Activated CD8-positive, alpha-beta memory T cell treated with anti-CD3 and anti-CD28 coated beads for 24 hours (primary cell): ENCODE results near the gene PDIA6.

ENCODE experiments used
- DNase-seq: peaks from one replicate; pipeline ENCODE4 v3.0.0-alpha.2; 2020

Gene PDIA6

DNA sequence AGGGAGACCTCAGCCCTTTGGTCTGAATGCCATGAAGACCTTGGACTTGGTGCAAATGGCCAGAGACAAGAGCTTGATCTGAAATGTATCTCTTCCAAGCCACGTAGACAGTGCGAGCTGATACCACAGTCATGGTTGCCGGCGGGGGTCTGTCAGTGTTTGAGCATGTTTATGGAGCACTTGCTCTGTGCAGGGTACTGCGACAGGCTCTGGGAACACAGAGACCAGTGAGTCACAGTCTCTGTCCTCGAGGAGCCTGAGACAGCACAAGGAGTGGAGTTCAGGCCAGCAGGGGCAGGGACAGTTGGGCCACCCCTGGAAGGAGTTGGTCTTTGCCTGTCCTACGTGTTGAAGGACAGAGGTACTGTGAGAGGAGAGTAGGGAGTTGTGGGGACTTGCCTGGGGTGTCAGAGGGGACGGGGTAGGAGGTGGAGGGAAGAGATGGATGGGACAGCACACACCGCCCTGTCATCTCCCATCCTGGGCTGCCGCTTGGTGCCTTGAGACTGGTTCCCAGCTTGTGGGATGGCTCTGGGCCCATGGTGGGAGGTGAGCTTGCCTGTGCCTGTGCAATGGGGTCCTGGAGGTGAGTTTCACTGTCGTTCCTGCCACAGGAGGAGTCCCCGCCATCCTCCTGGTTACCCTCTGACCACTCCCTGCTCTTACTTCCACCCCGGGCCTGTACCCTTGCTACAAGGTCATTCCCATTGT is 51.6 kb downstream of the PDIA6 start:
- no peak for DNase-seq

DNA sequence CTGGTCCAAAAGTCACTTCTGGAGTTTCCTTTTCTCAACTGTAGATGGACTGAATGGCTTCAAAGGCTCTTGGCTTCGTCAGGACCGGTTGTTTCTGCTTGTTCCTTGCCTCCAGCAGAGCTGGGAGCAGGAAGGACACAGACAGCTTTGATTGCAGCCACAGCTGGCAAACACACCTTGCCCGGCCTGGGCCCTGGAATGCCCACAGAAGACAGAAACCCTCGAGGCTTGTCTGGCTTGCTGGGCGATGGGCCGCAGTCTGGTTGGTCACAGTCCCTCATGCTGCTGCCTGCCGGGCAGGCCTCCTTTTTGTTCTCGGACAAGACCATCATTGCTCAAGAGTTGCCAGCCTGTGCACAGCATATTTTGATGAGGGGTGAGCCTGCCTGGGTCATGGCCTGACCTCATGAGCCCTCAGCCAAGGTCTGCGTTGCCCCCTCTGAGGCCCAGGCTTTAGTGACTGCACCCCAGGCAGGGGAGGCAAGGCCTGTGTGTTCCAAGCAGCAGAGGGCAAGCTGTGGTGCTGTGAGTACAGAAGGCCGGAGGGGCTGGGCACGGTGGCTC is 53.4 kb downstream of the PDIA6 start:
- DNase-seq: no peak

DNA sequence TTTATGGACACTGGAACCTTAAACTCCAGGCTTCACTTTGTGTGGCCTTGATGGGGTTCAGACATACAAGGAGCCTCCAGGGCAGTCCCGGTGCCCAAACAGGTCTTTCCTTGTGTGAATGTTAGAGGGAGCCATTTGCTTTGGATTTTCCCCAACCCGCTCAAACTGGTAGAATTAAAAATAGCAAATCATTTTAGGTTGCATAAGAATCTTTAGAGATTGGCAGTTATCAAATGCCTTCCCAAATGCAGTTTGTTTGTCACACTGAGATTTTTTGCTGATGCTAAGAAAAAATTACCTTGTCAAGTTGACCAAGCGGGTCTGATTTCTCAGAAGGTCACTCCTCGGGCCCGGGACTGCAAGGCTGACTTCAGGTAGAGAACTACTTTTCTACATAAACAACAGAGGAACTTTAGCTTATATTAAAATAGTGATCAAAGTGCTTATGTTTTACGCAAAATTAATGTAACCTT is 54.7 kb downstream of the PDIA6 start:
- no peak for DNase-seq

DNA sequence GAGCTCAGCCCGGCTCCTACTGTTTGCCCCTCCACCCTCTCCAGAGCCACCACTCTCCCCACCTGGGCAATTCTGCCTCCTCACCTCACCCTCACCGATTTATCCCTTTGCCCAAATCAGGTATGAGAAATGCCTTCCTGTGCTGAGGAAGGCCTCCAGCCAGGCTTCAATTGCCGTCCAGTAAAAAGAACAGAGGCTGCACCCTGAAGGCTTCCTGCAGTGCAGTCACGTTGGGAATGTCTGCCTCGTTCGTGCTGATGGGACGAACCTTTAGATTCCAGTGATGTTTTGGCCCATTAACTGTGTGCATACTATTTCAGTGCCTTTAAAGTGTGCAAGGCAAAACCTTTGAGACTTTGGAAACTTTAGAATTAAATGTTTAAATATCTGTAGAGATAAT is 57.0 kb downstream of the PDIA6 start:
- no peak for DNase-seq

DNA sequence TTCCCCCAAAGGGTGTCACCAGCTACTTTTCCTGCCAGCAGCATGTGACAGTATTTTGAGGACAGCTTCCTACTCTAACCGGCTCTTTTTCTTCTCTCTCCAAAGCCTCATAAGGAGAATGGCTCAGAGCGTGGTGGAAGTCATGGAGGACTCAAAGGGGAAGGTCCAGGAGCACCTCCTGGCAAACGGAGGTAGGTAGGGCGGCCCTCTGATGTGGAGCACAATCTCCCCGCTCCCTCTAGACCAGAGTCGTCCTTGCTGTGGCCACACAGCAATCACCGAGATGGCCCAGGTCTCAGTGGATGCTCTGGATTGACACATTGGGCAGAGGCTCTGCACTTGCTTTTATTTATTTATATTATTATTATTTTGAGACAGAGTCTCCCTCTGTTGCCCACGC is 58.7 kb downstream of the PDIA6 start:
- DNase-seq: no peak

DNA sequence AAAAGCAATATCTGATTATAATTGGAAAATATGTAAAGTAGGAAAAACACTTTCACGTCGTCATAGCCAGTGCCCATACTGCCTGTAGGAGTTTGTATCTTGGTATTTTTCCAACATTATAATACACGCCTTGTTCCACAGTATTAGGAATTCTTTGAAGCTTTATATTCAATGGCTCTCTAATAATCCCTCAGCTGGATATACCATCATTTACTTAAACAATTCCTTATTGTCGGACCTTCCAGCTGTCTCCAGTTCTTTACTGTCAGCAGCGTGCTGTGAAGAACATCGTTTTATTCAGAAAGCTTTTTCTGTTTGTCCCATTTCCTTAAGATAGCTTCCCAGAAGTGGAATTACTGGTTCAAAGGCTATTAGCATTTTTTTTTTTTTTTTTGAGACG is 59.4 kb downstream of the PDIA6 start:
- DNase-seq: no peak

DNA sequence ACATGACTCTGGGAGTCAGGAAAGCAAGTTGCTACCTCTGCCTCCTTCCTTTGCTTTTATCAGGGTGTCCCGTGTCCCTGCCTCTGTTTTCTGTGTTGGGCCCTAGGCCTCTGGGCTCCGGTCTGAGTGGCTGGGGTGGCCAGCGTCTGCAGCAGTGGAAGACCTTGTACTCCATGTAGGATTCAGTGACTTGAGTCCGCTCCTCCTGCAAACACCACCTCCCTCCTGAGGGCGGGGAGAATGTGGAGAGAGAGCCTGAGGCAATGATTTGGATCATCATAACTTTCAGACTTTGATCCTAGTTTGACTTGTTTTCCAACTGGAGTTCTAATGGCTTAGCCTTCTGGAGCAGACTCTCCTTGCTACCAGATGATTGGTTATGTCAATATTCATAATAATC is 60.3 kb downstream of the PDIA6 start:
- no peak for DNase-seq

DNA sequence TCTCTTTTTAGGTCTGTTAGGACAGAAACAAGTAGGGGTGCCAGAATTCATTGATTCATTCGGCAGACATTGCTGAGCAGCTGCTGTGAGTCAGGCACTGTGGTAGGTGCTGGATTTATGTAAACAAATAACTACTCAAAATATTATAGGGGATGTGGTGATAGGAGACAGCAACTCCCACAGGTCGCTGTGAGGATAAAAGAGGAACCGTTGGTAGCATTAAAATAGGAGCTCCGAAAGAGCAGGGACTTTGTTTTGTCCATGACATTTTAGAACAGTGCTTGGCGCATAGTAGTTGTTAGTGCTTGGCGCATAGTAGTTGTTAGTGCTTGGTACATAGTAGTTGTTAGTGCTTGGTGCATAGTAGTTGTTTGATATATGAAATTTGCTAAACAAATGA is 62.0 kb downstream of the PDIA6 start:
- DNase-seq: no peak

DNA sequence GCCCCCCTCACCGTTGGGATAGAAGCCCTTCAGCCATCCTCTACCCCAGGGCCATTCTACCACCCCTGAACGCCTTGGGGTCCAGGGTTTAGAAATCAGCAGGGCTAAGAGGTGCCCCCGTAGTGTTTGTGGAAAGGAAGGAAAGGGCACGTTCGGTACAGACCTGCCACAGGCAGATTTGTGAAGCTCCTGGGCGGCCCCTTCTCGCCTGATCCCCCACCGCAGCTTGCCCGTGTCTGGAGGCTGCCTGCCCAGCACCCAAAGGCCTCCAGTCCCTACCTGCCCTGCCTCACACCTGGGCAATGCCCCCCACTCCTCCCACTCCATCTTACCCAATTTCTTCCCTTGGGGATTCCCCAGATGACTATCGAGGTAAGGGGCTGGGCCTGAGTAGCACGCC is 69.9 kb downstream of the PDIA6 start:
- no peak for DNase-seq

DNA sequence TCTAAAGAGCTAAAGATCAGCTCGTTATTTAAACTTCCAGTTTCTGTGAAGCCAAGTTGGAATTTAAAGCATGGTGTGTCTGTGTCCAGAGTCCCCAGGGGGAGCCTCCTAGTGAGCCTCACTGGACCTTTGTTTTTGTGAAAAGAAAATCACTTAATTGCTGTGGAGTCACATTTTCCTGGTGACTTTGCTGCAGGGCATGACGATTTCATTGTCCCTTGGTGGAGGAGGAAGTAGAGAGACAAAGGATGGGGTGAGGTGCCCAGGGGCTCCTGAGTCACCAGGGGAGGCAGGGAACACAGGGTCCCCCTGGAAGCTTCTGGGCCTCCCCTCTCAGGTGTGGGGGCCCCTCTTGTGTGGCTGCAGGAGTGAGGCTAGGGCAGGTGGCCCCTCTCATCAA is 71.4 kb downstream of the PDIA6 start:
- DNase-seq: no peak

DNA sequence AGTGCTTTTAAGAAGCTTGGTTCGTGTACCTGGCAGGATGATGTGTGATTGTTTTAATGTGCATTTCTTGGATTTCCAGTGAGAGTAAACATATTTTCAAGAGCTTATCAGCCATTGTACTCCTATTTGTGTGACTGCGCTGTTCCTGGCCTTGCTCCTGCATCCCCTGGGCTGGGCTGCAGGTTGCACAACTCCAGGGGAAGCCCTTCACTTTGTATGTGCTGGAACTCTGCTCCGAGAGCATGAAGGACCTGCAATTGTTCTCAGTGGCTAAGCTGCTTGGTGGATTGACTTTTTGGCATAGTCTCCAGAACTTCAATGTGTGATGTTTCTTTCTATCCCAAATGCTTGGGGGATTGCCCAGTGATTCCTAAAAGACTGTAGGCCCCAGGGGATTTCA is 72.4 kb downstream of the PDIA6 start:
- no peak for DNase-seq

DNA sequence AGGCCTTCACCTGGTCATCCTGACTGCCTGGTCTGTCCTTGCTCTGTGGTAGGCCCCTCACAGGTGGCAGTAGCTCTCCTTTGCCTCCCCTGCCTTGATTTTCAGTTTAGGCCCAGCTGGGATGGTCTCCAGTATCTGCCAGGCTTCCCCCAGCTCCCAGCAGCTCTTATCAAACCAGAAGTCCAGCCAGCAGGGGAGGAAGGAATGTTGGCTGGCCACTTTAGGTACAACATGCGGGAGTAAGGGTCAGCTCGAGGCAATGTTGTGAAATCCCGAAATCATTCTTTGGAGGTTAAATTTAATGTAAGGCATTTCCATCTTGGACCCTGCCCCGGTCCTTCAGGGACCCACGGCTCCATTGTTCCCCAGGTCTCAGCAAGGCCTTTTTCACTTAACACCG is 74.4 kb downstream of the PDIA6 start:
- DNase-seq: no peak

DNA sequence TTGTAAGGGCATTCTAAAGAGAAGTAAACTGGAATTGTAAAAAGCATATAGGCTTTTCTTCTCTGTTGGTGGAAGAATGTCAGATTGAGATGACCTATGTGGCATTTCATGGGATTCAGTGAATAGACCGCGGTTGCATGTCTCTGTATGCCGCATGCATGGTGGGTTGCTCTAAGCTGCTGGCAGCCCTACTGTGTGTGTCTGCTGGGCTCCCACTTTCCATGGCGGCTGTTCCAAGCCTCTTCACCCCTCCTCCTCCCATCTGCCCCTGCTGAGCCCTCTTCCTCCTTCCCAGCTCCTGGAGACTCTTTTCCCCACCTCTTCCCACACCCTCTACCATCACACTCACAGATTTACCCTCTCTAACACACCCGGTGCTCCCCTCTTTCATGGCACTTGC is 78.6 kb downstream of the PDIA6 start:
- no peak for DNase-seq

DNA sequence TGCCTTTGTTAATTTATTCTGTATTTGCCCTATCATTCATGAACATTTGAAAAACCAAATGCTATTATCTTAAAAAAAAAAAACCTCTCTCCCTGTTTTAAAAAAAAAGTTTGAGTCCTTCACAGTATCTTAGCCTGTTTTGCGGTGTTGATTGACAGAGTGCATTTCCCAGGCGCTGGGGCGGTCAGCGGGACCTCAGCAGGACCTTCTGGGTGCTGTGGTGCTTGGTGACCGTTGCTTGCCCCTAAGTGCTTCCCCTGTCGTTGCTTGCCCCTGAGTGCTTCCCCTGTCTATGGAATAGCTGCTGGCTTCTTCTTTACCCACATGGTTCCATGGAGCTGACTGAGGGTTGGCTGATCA is 79.0 kb downstream of the PDIA6 start:
- no peak for DNase-seq
